Activated B cell treated with CpG ODN at 0.5 μM for 24 hours (primary cell): ENCODE results near the gene BICD1. TPM values are rescaled to one million over a fixed set of nuclear protein-coding genes. Genes with fewer than 3 reads are reported as not detected.

Experiments
- ATAC-seq: fragments of 200-7000 bp; cut with Tn5 transposase; one replicate; pipeline ENCODE4 v1.10.0; 2021; ENCODE audit warnings: low read depth, mild to moderate bottlenecking, moderate library complexity
- CTCF ChIA-PET: fragments of 350-600 bp; sonication (Branson Sonifier 250); formaldehyde crosslinking; loops from one replicate; lab custom pipeline; 2021; ENCODE audit warnings: antibody characterized with exemption; lab: Charles Lee
- POLR2A ChIA-PET: fragments of 350-600 bp; sonication (Branson Sonifier 250); formaldehyde crosslinking; loops from one replicate; lab custom pipeline; 2021; ENCODE audit warnings: antibody characterized with exemption; lab: Charles Lee
- DNase-seq: peaks from one replicate; pipeline ENCODE4 v3.0.0; 2022
- H3K27ac Mint-ChIP-seq: one replicate; pipeline ENCODE4 v1.8.0; 2020; ENCODE audit warnings: mixed read lengths
- H3K27me3 Mint-ChIP-seq: one replicate; pipeline ENCODE4 v1.8.0; 2021; ENCODE audit warnings: mixed read lengths
- H3K36me3 Mint-ChIP-seq: one replicate; pipeline ENCODE4 v1.8.0; 2021; ENCODE audit warnings: low read depth, mixed read lengths
- H3K4me1 Mint-ChIP-seq: one replicate; pipeline ENCODE4 v1.8.0; 2021; ENCODE audit warnings: mixed read lengths
- H3K4me3 Mint-ChIP-seq: one replicate; pipeline ENCODE4 v1.8.0; 2020; ENCODE audit warnings: mild to moderate bottlenecking, mixed read lengths
- H3K9me3 Mint-ChIP-seq: one replicate; pipeline ENCODE4 v1.8.0; 2020; ENCODE audit warnings: mixed read lengths
- CTCF ChIP-seq: fragments of 200-600 bp; IDR thresholded peaks from one replicate; pipeline ENCODE4 v1.8.0; 2022; ENCODE audit warnings: antibody characterized with exemption, mild to moderate bottlenecking
- intact Hi-C: fragments of 100-400 bp; cut with micrococcal nuclease; formaldehyde crosslinking; loops from one replicate; pipeline ENCODE4 v1.15.1; 2024
- total RNA-seq: library from RNA; stranded (reverse); gene quantifications from 2 replicates; pipeline ENCODE4 v1.2.3, GENCODE V29; 2022

BICD1 gene
- total RNA-seq, 1 donor from 2014 or later, result 67.6 TPM

GRCh38 chr12:32431025-32431424, 324.4 kb downstream of the BICD1 start:
- Mint-ChIP-seq H3K36me3 (no peaks in the 10 kb centered on the region), H3K9me3 (peaks cover 15% of the 10 kb centered on the region), H3K27ac (no peak overlapping the region), H3K27me3 (peaks cover 18% of the 10 kb centered on the region), H3K4me3 (no peak overlapping the region), H3K4me1 (no peaks in the 10 kb centered on the region)
- no peak for ATAC-seq
- ChIA-PET POLR2A (no interaction called here), CTCF (no interaction called here)
- DNase-seq, result no peak
- intact Hi-C loops, result no loop called here
- TF ChIP-seq CTCF, result no peak

Other genes starting within 250 kb of the BICD1 start
- gene RESF1, start 147.4 kb upstream of the BICD1 start, total RNA-seq, result 286 and 299 TPM in 2 replicates